Neutrophil (primary cell): ENCODE measurements around the gene ASIC4.

Experiments used
- H3K27ac ChIP-seq: fragments of 200-600 bp; sonication (generic); 2 replicates; pipeline ENCODE4 v1.5.1; 2016; ENCODE audit warnings: mild to moderate bottlenecking, moderate library complexity
- H3K27me3 ChIP-seq: fragments of 200-600 bp; sonication (generic); 2 replicates; pipeline ENCODE4 v1.6.0; 2016; ENCODE audit warnings: mild to moderate bottlenecking
- H3K36me3 ChIP-seq: fragments of 200-600 bp; sonication (generic); 2 replicates; pipeline ENCODE4 v1.5.1; 2017
- H3K4me1 ChIP-seq, 2 experiments: fragments of 200-600 bp in 1 of 2; sonication (generic) in 1 of 2; 1 replicate in 1 of 2; 2 replicates in 1 of 2; pipeline versions ENCODE4 v1.5.1 to v1.6.1; 2013 to 2016; ENCODE audit warnings: low read depth in 1 of 2, low read length in 1 of 2, mild to moderate bottlenecking in 1 of 2, moderate library complexity in 1 of 2; ENCODE audit not compliant: control insufficient read depth in 1 of 2, insufficient read depth in 1 of 2
- H3K4me3 ChIP-seq, 2 experiments: fragments of 200-600 bp in 1 of 2; sonication (generic) in 1 of 2; 1 replicate in 1 of 2; 2 replicates in 1 of 2; pipeline ENCODE4 v1.5.1; 2013 to 2016; ENCODE audit warnings: low read depth in 1 of 2, low read length in 1 of 2, mild to moderate bottlenecking in 1 of 2, moderate library complexity in 1 of 2
- H3K9me3 ChIP-seq: fragments of 200-600 bp; sonication (generic); 2 replicates; pipeline ENCODE4 v1.5.1; 2016
- CTCF ChIP-seq: fragments of 200-600 bp; sonication (generic); IDR thresholded peaks from 2 replicates; pipeline ENCODE4 v1.5.1; 2016; ENCODE audit warnings: antibody characterized with exemption

The ASIC4 gene

GRCh38 chr2:219547621-219548020 is 33.3 kb downstream of the ASIC4 start:
- H3K4me3 ChIP-seq = no peak overlapping the region
- H3K27ac ChIP-seq = no peak overlapping the region
- peaks cover 20 to 28% of the 10 kb centered on the region in 2 experiments for H3K4me1 ChIP-seq
- no peaks in the 10 kb centered on the region for H3K9me3 ChIP-seq
- H3K27me3 ChIP-seq = peaks cover 100% of the 10 kb centered on the region
- TF ChIP-seq CTCF = no peak
- H3K36me3 ChIP-seq = no peaks in the 10 kb centered on the region

GRCh38 chr2:219548990-219549389 is 34.7 kb downstream of the ASIC4 start:
- H3K27me3 ChIP-seq = peaks cover 100% of the 10 kb centered on the region

DNA sequence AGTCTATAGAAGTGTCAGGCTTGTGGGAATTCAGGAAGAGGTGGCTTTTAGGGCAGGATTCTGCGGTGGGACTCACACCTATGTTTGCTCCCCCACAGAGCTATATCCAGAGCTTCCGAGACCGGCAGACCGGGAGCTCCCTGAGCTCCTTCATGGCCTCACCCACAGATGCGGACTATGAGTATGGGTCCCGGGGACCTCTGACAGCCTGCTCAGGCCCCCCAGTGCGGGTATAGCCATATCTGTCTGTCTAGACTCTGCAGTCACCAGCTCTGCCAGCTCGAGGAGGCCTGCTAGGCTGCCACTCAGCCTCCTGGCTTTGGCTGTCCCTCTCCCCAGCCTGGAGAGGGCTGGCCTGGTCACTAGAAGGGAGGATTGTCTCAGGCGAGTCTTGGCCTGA is 35.3 kb downstream of the ASIC4 start:
- Histone ChIP-seq H3K27me3 (peaks cover 100% of the 10 kb centered on the region), H3K27ac (no peak overlapping the region)

More at GRCh38 chr2:219548990-219549389, 34.7 kb downstream of the ASIC4 start:
- no peak overlapping the region for H3K4me3 ChIP-seq
- no peak overlapping the region for H3K27ac ChIP-seq
- H3K4me1 ChIP-seq = peaks cover 12 to 19% of the 10 kb centered on the region in 2 experiments
- no peak for TF ChIP-seq CTCF
- H3K36me3 ChIP-seq = no peaks in the 10 kb centered on the region
- no peaks in the 10 kb centered on the region for H3K9me3 ChIP-seq

GRCh38 chr2:219551441-219552381 is 37.4 kb downstream of the ASIC4 start:
- H3K36me3 ChIP-seq = no peaks in the 10 kb centered on the region
- H3K27ac ChIP-seq = no peak overlapping the region
- H3K9me3 ChIP-seq = no peaks in the 10 kb centered on the region
- peak overlapping the region; percentile 51 to 61 for H3K4me3 ChIP-seq
- TF ChIP-seq CTCF = no peak
- H3K27me3 ChIP-seq = peaks cover 96% of the 10 kb centered on the region
- peaks cover 9 to 16% of the 10 kb centered on the region in 2 experiments for H3K4me1 ChIP-seq

More for the DNA sequence above, 35.3 kb downstream of the ASIC4 start:
- Histone ChIP-seq H3K36me3 (no peaks in the 10 kb centered on the region), H3K4me1 (peaks cover 9 to 16% of the 10 kb centered on the region in 2 experiments), H3K9me3 (no peaks in the 10 kb centered on the region), H3K4me3 (no peak overlapping the region)
- TF ChIP-seq CTCF = no peak

GRCh38 chr2:219552382-219553167 is 38.3 kb downstream of the ASIC4 start:
- Histone ChIP-seq H3K27ac (no peak overlapping the region), H3K9me3 (no peaks in the 10 kb centered on the region), H3K27me3 (peaks cover 88% of the 10 kb centered on the region), H3K4me3 (peak overlapping the region; percentile 51 to 61), H3K36me3 (no peaks in the 10 kb centered on the region), H3K4me1 (peaks cover 9 to 16% of the 10 kb centered on the region in 2 experiments)
- no peak for TF ChIP-seq CTCF
